ENCODE results near the gene ATP6V0A4. TPM values are rescaled to one million over a fixed set of nuclear protein-coding genes. Genes with fewer than 3 reads are reported as not detected.

The ATP6V0A4 gene
- polyA plus RNA-seq, 1 of the 3 experiments (the other 2 are of a cell fraction), result not detected

- no peaks in the 10 kb centered on the region for H3K79me2 ChIP-seq (ENCODE audit: insufficient read depth)
- H3K27me3 ChIP-seq (ENCODE audit: insufficient read depth), result no peaks in the 10 kb centered on the region
- H3K4me3 ChIP-seq (ENCODE audit: low read depth in 2 of 2, low read length in 1 of 2), result no peak overlapping the region
- no peaks in the 10 kb centered on the region; the same call in 1 of the 2 replicates for H3K9me3 ChIP-seq
- no peak for DNase-seq
- no peak overlapping the region for H2AFZ ChIP-seq (ENCODE audit: low read depth)
- no peak overlapping the region for H3K4me2 ChIP-seq
- H3K4me1 ChIP-seq (ENCODE audit: control insufficient read depth in 1 of 2, insufficient read depth in 2 of 2, low read depth in 1 of 2, low read length in 1 of 2), result peaks cover 0 to 17% of the 10 kb centered on the region in 2 experiments; a peak in 2 of 4 replicates
- H3K9me2 ChIP-seq, result no peaks in the 10 kb centered on the region
- 18% methylated on average over 4 of the region's 4 CpGs for WGBS (ENCODE audit: low lambda C conversion rate)
- POLR2A ChIA-PET, result no interaction called here
- H3F3A ChIP-seq (replicated peaks; ENCODE audit: insufficient read depth), result no peaks in the 10 kb centered on the region
- CTCF ChIA-PET, result interaction anchor here (0.7 to 3.4 kb wide), 3 partner anchors 8 to 508 kb away, joined by 3 to 12 read pairs (median 3); no protein-coding TSS in a partner anchor
- no peaks in the 10 kb centered on the region for H3K36me3 ChIP-seq (replicated peaks in 1 of 2; ENCODE audit: control insufficient read depth in 1 of 2, insufficient read depth in 2 of 2, low read length in 1 of 2)
- H4K20me1 ChIP-seq (ENCODE audit: insufficient read depth), result no peaks in the 10 kb centered on the region
- no peak overlapping the region for H3K9ac ChIP-seq
- no peak overlapping the region for H3K27ac ChIP-seq (ENCODE audit: low read depth in 2 of 2, low read length in 1 of 2)
- no peak for TF ChIP-seq FOXJ3 (CRISPR knock-in tag; IDR thresholded peaks at IDR 0.05)
- no peak for TF ChIP-seq MEF2A (IDR thresholded peaks at IDR 0.05; ENCODE audit: borderline replicate concordance, low read depth)
- no peak for TF ChIP-seq CTCF (IDR thresholded peaks at IDR 0.05)
- TF ChIP-seq YY1 (IDR thresholded peaks at IDR 0.05; ENCODE audit: low read depth), result no peak
- TF ChIP-seq SMC3 (IDR thresholded peaks at IDR 0.05; ENCODE audit: low read depth, low read length), result no peak
- no peak for TF ChIP-seq RFX5 (IDR thresholded peaks at IDR 0.05; ENCODE audit: low read length)
- no peak for TF ChIP-seq FOXM1 (IDR thresholded peaks at IDR 0.05; ENCODE audit: low read depth)
- no peak for TF ChIP-seq EZH2phosphoT487 (IDR thresholded peaks at IDR 0.05; ENCODE audit: borderline replicate concordance, low read depth)
- no peak for TF ChIP-seq CHD2 (IDR thresholded peaks at IDR 0.05; ENCODE audit: low read length, partially characterized antibody)
- TF ChIP-seq JUND (IDR thresholded peaks at IDR 0.05), result no peak
- no peak for TF ChIP-seq NFIC (IDR thresholded peaks at IDR 0.05; ENCODE audit: borderline replicate concordance)
- TF ChIP-seq NRF1 (IDR thresholded peaks at IDR 0.05; ENCODE audit: low read depth, low read length), result no peak
- TF ChIP-seq IRF3 (IDR thresholded peaks at IDR 0.05; ENCODE audit: low read depth, low read length), result no peak
- no peak for TF ChIP-seq ZBTB33 (IDR thresholded peaks at IDR 0.05; ENCODE audit: borderline replicate concordance, low read depth)
- no peak for TF ChIP-seq ELF1 (IDR thresholded peaks at IDR 0.05)
- TF ChIP-seq SIN3A (IDR thresholded peaks at IDR 0.05; ENCODE audit: borderline replicate concordance, low read depth, low read length), result no peak
- no peak for TF ChIP-seq POLR2AphosphoS5 (IDR thresholded peaks at IDR 0.05; ENCODE audit: low read depth, low read length)
- no peak for TF ChIP-seq USF1 (IDR thresholded peaks at IDR 0.05; ENCODE audit: borderline replicate concordance, low read depth)
- no peak for TF ChIP-seq RAD21 (IDR thresholded peaks at IDR 0.05; ENCODE audit: low read length)
- no peak for TF ChIP-seq USF2 (IDR thresholded peaks at IDR 0.05; ENCODE audit: borderline replicate concordance, low read depth, low read length)
These were observed 128.6 kb downstream of the ATP6V0A4 start for GRCh38 chr7:138669364-138669763.
